GM19452 (cell line): ENCODE results near the gene NTF4.

Source experiments
- ATAC-seq: cut with Tn5 transposase; IDR thresholded peaks from one replicate; pipeline ENCODE4 v1.9.1; 2021; ENCODE audit not compliant: unreplicated experiment

The NTF4 gene, protein sequence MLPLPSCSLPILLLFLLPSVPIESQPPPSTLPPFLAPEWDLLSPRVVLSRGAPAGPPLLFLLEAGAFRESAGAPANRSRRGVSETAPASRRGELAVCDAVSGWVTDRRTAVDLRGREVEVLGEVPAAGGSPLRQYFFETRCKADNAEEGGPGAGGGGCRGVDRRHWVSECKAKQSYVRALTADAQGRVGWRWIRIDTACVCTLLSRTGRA

DNA sequence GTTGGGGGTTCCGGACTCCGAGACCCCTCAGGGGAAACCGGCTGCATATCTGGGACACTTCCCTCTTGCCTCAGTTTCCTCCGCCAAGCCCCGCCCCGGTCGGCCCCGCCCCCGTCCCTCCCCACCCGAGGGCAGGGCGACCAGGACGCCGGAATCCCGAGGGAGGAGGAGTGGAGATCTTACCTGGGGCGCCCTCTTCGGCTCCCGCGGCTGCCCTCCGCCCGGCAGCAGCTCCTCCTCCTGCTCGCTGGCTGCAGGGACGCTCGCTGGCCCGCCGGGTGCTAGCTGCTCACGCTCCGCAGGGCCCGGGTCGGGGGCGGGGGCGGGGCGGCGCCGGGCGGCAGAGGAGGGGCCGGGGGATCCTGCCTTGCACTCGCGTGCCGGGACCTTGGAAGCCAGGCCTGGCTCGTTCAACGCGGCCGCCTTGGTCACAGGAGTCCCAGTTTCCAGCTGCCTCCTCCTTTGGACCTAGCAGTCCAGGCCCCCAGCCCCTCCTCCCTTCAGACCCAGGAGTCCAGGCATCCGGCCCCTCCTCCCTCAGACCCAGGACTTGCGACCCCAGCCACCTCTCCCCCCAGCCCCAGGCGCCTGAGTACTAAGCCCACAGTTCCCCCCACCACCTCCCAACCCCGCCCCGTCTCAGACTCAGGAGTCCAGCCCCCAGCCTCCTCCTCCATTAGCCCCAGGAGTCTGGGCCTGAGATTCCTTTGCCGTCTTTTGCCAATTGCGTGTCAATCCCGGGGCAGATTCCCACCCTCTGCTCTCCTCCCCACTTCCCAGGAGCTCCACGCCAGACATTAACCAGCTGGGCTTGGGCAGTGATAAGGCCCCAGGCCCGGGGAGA is at the start of gene NTF4:
Gene NTF4 (minus strand): TSS at position 51 of the 844 bp plus-strand sequence. CDS start 2,821 bp downstream, outside the sequence.
- no peak for ATAC-seq

DNA sequence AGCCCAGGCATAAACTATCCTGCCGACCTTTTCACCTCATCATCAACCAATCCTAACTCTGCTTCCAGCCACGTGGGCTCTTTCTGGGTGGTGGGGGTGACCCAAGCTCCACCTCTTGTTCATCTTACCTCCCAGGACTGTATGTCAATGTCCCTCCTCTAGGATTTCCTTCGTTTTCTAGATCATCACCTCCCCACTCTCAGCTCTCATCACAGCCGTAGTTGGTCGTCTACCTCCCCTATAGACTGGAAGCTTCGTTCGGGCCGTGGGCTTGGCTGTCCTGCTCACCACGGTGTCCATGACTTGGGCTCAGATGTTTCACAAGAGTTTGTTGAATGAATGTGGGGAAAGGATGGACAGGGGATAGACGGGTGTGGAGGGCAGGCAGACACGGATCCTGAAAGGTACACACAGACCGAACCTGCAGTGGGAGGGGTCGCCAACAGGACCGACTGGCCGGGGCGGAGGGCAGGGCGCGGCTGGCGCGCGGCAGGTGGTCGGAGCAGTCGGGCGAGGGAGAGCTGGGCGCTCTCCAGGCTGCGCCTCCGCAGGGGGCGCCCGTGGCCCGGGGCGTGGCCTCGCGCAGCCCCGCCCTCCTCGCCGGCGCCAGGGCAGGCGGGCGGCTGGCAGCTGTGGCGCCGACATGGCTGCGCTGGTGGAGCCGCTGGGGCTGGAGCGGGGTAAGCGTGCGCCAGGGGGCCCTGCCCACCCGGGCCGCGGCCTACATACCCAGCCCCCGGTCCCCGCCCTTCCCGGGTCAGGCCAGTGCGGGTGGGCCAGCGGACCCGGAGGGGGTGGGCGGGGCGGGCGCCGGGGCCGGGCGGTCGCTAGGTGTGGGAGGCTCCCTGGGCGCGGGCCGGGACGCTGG is 49.4 kb upstream of the NTF4 start, which contains the start of gene LIN7B:
Gene LIN7B (plus strand): TSS at position 609 of the 868 bp plus-strand sequence. CDS start 35 bp downstream, at position 644.
- peak; percentile 56 for ATAC-seq

DNA sequence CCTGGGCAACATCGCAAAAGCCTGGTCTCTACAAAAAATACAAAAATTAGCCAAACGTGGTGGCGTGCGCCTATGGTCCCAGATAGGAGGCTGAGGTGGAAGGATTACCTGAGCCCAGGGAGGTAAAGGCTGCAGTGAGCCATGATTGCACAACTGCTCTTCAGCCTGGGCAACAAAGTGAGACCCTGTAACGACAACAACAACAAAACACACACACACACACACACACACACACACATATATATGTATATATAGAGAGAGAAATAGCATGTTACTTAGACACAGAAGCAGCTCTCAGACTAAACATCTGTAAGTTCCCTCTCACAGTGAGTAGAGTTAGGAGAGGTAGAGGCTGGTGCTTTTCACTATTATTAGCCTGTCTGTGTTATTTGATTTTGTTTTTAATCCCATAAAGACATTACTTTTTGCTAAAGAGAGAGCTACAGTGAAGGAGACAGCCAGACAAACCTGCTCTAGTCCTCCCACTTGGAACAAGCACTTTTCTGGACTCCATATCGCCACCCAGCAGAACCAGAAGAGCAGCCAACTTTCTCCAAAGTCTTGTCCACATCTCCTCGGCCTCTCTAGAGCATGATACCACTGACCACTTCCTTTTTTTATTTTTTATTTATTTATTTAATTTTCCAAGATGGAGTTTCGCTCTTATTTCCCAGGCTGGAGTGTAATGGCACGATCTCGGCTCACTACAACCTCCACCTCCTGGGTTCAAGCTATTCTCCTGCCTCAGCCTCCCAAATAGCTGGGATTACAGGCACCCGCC is 46.8 kb upstream of the NTF4 start:
- no peak for ATAC-seq

DNA sequence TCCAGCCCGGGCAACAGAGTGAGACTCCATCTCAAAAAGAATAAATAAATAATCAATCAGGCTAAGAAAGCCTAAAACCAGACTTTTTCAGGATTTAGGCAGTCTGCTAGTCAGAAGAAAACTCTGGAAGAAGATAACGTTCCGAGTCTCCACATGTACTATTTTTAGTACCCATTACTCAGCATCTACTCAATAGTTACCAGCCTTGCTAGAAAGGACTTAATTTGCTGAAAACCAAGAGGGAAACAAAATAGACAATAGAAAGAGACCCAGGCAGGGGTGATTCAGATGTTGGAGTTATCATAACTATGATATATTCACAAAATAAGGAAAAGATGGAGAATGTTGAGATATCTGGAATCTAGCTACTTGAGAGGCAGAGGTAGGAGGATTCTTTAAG is 45.9 kb upstream of the NTF4 start:
- no peak for ATAC-seq

DNA sequence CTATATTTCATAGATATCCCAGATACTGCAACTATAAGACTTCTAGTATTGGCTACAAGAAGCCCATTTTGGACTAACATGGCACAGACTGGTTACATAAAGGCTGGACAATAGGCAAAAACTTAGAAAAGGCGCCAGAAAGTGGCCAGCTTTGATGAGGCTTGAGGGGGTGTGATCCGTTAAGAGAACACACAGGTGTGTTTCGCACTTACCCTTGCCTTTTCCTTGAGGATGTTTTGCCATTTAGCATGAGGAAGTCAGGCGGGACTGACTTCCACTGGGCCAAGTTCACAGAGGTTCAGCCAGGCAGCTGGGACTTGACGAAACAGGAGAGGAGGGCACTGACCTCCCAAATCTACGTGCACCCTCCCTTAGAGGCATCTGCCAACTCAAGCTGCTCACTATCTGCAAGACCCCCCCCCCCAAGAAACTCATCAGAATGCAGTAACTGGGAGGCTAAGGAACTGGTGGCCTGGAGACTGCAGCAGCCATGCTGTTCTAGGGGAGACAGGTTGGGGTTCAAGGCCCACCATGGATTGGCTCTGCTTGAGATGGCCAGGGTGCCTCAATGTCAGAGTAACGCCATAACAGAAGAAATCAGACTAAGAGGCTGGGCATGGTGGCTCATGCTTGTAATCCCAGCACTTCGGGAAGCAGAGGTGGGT is 45.1 kb upstream of the NTF4 start:
- no peak for ATAC-seq

DNA sequence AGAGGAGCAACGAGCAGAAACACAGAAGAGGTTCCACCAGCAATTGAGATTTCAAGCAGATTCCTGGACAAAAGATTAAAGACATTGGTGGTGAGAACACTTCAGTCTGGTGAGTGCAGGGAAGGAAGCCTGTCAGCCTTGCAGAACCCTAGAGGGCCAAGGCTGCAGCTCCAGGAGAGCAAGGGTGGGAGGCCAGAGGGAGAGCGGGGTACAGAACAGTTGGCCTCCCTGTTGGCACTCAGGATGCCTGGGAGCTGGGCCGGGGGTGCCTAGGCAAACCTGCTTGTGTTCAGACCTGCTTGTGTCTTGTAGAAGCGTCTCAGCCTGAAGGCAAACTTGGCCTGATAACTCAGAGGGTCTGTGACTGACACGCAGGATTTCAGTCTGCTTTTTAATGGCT is 44.4 kb upstream of the NTF4 start:
- no peak for ATAC-seq

DNA sequence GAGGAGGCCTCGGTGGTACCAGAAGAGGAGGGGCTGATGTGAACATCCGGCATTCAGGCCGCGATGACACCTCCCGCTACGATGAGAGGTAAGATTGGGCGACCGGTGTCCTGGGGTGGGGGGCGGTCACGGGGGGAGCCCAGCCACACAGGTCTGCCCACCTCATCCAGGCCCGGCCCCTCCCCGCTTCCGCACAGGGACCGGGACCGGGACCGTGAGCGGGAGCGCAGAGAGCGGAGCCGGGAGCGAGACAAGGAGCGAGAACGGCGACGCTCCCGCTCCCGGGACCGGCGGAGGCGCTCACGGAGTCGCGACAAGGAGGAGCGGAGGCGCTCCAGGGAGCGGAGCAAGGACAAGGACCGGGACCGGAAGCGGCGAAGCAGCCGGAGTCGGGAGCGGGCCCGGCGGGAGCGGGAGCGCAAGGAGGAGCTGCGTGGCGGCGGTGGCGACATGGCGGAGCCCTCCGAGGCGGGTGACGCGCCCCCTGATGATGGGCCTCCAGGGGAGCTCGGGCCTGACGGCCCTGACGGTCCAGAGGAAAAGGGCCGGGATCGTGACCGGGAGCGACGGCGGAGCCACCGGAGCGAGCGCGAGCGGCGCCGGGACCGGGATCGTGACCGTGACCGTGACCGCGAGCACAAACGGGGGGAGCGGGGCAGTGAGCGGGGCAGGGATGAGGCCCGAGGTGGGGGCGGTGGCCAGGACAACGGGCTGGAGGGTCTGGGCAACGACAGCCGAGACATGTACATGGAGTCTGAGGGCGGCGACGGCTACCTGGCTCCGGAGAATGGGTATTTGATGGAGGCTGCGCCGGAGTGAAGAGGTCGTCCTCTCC is 43.2 kb upstream of the NTF4 start:
- no peak for ATAC-seq

DNA sequence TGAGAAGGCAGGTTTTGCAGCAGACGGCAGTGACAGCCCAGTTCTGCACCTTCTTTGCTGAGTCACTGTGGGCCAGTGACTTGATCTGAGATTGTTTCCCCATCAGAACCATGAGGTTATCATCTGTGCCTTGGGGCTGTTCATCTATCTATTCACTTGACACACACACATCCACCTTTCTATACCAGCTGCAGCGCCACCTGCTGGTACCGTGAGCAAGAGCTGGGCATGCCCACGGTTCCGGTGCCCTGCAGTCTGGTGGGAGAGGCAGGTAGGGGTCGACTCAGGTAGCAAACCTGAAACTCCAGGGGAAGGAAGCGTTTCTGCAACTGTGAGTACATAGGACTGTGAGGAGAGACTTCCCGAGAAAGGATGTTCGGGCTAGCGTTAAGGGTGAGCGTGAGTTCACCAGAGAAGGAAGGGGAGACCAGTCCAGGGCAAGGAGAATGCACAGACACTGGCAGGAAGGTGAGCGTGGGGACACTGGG is 42.1 kb upstream of the NTF4 start:
- ATAC-seq = no peak

DNA sequence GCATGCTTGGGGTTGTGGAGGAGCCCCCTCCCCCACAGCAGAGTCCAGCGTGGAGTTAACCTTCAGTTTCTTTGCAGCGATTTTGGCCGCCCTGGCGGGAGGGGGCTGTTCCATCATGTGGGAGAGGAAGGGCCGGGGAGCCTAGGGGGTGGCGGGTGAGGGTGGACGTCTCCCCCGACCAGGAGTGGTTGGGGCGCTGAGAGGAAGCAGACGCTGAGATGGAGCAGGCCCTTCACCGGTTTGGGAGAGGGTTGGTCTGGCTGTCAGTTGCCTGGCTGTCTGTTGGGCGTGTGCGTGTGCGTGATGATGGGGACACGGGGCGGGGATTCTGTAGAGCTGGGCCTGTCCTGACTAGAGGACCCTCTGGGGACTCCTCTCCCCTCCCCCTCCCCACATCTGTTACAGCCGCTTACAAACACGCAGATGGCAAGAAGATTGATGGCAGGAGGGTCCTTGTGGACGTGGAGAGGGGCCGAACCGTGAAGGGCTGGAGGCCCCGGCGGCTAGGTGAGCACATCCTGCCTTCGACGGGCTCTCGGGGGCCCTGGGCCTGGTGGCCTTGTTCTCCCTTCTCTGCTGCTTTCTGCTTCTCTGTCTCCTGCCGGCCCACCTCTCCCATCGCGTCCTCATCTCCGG is 39.7 kb upstream of the NTF4 start:
- no peak for ATAC-seq

DNA sequence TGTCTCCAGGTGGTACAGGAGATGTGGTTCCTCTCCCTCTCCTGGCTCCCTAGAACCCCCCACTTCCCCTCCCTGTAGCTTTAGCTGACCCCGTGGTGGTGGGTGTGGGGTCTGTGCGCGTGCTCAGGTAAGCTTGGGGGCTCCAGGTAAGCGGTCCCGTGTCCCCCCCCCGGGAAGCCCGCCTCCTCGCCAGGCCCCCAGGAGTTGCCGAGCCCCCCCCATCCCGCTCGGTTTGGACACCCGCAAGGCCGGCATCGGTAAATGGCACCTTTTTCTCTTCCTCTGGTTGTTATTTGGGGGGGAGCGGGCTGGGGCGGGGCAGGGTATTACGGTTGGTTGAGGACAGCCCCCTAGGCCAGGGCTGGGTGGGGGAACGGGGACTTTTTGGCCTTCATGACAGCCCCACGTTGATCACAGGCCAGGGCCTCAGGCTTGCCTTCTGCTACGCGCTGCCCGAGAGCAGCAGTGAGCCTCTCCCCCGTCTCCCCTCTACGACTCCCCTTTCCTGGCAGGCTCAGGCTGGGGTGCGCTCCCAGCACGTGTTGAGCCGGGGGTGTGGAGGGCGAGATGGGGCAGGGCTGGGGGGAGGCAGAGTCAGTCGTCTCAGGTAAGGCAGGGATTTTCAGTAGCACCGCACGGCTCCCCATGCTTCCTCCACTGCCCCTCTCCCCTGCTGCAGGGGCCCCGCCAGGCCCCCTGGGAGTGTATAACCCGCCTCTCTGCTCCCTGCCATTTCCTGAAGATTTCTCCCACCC is 38.9 kb upstream of the NTF4 start:
- no peak for ATAC-seq

DNA sequence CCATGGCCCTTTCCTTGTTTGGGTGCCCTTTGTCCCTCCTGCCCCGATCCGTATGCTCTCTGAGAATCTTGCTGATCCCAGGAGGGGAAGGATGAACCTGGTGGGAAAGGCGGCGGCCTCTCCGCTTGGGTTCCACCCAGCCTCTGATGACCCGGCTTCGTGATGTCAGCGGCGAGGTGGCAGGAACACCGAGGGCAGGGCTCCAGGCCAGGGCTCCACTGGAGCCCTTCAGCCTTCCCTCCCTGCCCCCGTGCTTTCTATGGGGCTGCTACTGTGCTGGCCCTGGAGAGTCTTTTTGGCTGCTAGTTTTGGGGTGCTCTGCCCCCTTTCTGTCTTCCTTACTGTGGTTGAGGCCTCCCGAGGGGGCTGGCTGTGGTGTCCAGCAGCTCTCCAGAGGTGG is 37.7 kb upstream of the NTF4 start:
- ATAC-seq = no peak

DNA sequence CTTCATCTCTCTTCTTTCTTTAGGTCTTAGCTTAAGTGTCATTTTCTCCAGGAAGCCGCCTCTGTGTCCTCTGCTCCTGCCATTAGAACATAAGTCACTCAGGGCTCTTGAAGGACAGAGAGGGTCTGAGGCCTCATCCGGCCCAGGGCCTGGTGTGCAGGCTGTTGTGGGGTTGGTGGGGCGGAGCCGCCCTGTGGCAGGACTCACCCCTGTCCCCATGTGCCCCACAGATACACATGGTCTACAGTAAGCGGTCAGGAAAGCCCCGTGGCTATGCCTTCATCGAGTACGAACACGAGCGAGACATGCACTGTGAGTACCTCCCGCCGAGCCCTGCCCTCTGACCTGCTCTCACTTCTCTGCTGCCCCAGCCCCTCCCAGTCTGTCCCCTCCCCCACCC is 36.5 kb upstream of the NTF4 start:
- no peak for ATAC-seq

DNA sequence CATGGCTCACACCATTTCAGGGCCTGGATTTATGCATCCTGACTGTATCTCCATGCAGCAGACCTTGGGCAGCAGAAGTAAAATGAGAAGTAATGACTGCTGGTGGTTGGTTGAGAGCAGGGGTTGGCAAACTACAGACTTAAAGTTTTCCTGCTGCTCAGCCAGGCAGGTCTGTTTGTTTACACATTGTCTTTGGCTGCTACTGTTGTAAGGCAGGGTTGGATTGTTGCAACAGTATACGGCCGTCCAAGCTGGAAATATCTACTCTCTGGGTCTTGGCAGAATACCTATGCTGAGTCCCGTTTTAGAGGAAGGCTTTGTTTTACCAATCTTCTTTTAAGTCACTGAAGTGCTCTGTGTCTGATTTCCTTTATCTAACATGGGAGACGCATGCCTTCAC is 34.2 kb upstream of the NTF4 start:
- no peak for ATAC-seq

DNA sequence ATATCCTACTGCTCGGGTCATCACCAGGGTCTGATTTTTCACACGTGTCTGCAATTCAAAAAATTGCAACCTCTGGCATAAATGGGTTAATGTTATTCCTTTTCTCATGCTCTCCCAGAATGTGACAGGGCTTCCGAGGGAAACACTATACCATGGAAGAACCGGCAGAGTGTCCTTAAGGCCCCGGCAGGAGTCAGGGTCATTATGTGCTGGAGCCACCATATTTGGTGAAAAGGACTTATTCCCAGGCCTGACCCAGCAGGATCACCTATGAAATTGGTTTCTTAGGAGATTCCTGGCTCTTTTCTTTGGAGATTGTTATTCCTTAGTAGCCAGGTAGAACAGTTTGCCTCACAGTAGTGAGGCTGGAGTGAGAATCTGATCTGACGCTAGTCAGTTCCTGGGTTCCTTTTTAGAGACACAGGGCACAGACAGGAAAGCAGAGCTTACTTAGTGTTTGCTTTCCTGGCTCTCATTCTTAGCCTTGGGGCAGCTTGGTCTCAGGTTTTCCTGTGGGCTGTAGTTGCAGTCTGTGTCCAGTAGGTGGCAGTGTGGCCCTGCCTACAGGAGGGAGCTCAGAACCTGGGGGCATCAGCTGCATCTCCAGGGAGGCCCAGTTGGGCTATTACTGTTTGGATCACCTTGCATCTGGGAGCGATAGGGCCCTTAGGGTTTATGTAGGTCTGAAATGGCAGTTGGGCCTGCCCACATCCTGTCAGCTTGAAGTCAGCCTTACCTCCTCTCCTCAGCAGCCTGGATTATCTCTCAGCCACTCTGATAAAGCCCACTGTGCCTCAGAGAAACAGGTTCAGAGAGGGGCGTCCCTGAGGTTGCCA is 33.1 kb upstream of the NTF4 start:
- no peak for ATAC-seq

DNA sequence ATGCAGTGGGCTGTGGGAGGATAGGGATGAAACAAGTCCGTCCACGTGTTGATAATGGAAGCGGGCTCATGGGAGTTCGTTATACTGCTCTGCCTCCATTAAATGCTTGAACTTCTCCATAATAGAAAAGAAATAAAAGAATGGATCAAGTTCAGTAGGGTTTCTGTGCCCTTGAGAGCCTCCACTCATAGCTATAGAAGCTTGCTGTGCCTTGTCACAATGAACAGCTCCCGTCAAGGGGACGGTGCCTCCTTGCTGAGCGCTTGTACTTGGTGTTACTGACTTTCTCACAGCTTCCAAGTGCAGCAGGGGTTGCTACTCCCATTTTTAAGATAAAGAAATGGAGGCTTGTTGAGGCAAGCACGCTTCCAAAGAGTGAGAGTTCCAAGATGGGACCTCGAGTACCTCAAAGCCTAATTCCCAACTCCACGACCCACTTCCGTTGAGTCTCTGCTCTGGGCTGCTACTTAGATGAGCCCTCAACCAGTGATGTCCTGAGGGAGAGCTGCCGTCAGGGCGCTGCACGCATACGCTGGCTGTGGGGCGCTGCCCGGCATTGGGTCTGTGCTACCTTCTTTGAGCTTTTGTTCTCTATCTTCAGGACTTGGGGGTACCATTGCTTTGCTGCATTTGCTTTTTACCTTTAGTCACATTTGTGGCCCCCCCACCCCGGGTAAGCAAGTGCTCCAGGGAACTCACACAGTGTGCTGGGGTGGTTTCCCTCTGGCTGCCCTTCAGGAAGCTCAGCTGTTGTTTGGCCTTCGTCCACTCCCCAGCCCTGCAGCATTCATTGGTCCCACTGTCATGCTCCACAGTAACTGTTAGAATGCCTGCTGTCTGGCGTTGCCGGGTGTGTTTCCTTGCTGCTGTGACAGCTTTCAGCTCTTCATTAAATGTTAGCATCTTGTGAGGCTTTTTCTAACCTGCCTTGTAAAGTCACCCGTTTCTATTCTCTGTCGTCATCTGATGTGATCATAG is 30.2 kb upstream of the NTF4 start:
- no peak for ATAC-seq

DNA sequence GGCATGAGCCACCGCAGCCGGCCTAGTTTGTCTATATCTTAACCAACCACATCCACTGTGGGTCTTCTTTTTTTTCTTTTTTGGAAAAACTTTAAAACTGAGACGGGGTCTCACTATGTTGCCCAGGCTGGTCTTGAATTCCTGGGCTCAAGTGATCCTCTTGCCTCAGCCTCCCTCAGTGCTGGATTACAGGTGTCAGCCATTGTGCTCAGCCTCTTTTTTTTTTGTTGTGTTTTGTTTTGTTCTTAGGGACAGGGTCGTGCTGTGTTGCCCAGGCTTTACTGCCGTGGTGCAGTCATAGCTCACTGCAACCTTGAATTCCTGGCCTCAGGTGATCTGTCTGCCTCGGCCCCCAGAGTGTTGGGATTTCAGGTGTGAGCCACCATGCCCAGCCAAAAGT is 28.1 kb upstream of the NTF4 start:
- ATAC-seq = no peak
